Left renal pelvis (tissue), 4 donors: ENCODE results near the gene RNF113A. TPM values are rescaled to one million over a fixed set of nuclear protein-coding genes. Genes with fewer than 3 reads are reported as not detected.
A peak's percentile ranks its signal among the peaks of the same experiment; 100 is the strongest.
"Not testable (repeated sequence)": the region's sequence is repeated elsewhere in the genome, so short reads cannot be mapped to it uniquely, and the experiment has no call there.

ENCODE experiments used
- DNase-seq, 4 donors: peaks; one replicate each; pipeline ENCODE4 v3.0.0-alpha.2; 2013; ENCODE audit warnings: low read depth in 4 of 4, low spot score in 3 of 4
- polyA plus RNA-seq, 4 donors: library from polyadenylated mRNA; unstranded; fragments of 120-200 nt; gene quantifications; one replicate each; pipeline ENCODE4 v1.2.1, GENCODE V29; 2013; ENCODE audit not compliant: insufficient read length in 4 of 4

RNF113A gene
- polyA plus RNA-seq, 4 donors, result 8.8 to 11.5 (median 10.7) TPM

DNA sequence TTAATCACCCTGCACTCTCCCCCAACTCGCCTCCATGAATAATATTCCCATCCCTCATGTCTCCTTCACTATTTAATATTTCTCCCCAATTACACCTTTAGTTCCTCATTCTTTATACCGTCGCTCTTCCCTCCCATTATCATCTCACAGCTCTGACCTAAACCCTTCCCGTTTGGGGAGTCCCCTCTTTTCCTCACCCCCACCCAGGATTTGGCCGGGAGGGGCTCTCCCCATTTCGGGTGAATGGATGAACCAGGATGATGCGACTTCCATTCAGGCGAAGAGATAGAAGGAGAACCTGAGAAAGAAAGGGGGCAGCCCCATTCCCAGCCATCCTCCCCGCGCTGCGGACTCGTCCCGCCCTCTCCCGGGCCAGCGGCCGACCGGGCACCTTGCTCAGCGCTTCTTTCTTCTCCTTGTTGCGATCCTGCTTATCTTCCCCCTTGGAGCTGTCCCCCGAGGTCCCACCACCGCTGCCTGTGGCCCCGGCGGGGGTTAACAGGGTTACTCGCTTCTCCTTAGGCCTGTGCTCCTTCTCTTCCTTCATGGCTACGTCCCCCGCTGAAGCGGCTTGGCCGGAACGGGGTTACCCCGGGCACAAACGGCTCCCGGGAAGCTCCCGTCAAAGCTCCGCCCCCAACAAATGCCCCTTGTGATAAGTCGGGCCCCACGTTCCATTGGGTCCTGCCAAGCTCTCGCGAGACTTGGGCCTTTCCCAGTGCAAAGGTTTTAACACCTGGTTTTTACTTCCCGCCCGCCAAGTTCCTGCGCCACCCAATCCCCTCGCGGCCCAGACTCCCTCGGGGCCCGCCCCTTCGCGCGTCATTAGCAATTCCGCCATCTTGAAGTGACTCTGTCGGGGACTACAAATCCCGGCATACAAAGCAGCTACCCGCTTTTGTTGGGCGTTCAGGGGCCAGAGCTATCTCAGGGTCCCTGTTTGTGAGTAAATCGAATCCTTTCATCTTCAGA lies 18.9 kb downstream of the RNF113A start, which contains the start of gene UPF3B:
UPF3B (minus strand) TSS at position 582 of the 972 bp plus-strand sequence; CDS start at position 547, 35 bp downstream.
- DNase-seq, result peak; percentile 82 to 91 (median 86)

DNA sequence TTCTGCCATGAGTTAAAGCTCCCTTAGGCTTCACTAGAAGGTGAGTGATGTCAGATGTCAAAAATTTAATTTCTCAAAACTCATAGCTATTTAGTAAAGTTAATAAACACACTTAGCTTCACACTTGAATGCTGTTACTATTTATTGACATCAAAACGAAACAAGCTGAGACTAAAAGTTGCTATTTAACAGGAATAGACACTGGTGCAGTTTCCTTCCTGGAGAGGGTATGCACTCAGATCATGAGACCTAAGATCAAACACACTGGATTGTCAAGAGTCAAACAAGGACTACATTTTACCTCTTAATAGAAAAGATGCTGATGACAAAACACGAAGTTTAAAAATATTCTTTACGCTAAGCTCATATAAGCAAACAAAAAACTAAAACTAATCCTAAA lies 37.6 kb downstream of the RNF113A start:
- no peak for DNase-seq

- DNase-seq, result no peak
Measured at GRCh38 chrX:119828446-119828845, 43.1 kb downstream of the RNF113A start.

DNA sequence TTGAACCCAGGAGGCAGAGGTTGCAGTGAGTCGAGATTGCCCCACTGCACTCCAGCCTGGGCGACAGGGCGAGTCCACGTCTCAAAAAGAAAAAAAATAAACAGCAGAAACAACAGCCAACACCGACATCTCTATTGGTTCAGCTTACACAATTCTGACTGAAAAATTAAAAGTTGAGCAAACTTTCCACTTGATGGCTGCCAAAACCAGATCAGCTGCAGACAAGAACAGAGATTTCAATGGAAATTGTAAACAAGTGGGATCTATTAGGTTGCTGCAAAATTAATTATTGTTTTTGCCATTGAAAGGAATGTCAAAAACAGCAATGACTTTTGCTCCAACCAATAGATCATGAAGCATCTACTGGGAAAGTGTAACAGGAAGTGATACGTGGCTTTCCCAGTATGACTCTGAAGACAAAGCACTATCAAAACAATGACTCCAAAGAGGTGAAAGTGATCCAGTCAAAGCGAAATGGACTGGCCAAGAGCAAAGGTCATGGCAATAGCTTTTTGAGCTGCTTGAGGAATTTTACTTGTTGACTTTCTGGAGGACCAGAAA lies 45.1 kb downstream of the RNF113A start:
- DNase-seq, result no peak

- not testable (repeated sequence) for DNase-seq
Measured at GRCh38 chrX:119824221-119824620, 47.3 kb downstream of the RNF113A start.

GRCh38 chrX:119821703-119822102 lies 49.8 kb downstream of the RNF113A start:
- not testable (repeated sequence) for DNase-seq

Other genes starting within 250 kb of the RNF113A start
- 10 to 100 TPM; 55.5 to 72.1 (median 66.3) TPM for gene SEPTIN6, start 178.6 kb downstream of the RNF113A start, polyA plus RNA-seq
- under 1 TPM; 0.30 to 0.85 (median 0.45) TPM for gene SOWAHD, start 113.1 kb downstream of the RNF113A start, polyA plus RNA-seq
- gene RPL39, start 80.1 kb downstream of the RNF113A start, polyA plus RNA-seq, result 1,000 to 10,000 TPM; 2,057 to 2,532 (median 2,247) TPM
- gene UPF3B, start 18.8 kb downstream of the RNF113A start, polyA plus RNA-seq, result 10 to 100 TPM; 17.5 to 38.5 (median 31.2) TPM
- 100 to 1,000 TPM in 3 of 4 donors, 10 to 100 TPM in 1; 89.3 to 148 (median 135) TPM for gene NDUFA1, start 99 bp upstream of the RNF113A start, polyA plus RNA-seq
- gene AKAP14, start 24.2 kb upstream of the RNF113A start, polyA plus RNA-seq, result under 1 TPM in 2 of 4 donors, not detected in 2; 0.42 to 0.76 TPM
- 10 to 100 TPM; 10.6 to 16.4 (median 14.7) TPM for gene NKAP, start 72.0 kb upstream of the RNF113A start, polyA plus RNA-seq
- gene RHOXF2B, start 206.0 kb upstream of the RNF113A start, polyA plus RNA-seq, result under 1 TPM in 1 of 4 donors, not detected in 3; 0.14 TPM
- gene RHOXF1, start 244.2 kb upstream of the RNF113A start, polyA plus RNA-seq, result 1 to 10 TPM in 2 of 4 donors, under 1 TPM in 1, not detected in 1; 0.86 to 2.4 (median 1.7) TPM